MV-4-11 (cell line): Measurements from ENCODE around the gene PRKN.
A peak's percentile ranks its signal among the peaks of the same experiment; 100 is the strongest.

Experiments
- DNase-seq: peaks from one replicate; lab custom pipeline; 2025; lab: John Stamatoyannopoulos, UW

The PRKN gene

GRCh38 chr6:161415302-161415855, 1312.2 kb downstream of the PRKN start:
- peak; percentile 52 for DNase-seq

GRCh38 chr6:161414707-161415106, 1312.9 kb downstream of the PRKN start:
- DNase-seq, result no peak

- DNase-seq, result no peak
These were observed 1313.4 kb downstream of the PRKN start for GRCh38 chr6:161414180-161414579.

GRCh38 chr6:161413355-161413771, 1314.2 kb downstream of the PRKN start:
- DNase-seq, result no peak

DNA sequence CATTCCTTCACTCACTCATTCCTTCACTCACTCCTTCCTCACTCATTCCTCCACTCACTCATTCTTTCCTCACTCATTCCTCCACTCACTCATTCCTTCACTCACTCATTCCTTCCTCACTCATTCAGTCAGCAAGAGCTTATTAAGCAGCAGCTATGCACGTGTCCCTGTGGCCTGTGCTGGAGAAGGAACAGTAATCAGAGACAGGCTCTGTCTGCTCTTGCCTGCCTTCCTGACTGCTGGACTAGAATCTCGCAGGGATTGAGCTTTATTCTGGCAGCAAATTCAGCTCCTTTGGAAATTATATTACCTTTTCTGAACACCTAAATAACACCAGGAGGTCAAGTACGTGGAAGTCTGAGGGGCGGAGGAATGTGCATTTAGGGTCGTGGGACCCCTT, 1314.8 kb downstream of the PRKN start:
- DNase-seq, result no peak

- DNase-seq, result no peak
These were observed 1316.2 kb downstream of the PRKN start for GRCh38 chr6:161411265-161411944.

DNA sequence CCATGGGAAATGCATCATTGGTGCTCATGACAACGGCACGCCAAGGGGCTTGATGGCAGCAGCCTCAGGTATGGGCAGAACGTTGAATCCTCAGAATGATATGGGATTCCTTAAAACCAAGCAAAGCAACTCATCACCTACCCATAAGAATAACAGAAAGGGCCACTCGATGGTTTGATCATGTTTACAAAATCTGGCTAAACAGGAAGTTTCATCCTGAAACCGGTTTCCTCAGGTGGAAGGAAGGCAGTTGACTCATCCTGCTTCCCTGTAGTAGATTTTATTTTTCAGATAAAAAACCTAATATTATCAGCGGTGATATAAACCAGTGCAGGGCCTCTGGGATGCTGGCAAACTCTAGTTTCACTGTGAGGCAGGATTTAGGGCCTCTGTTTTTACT, 1316.8 kb downstream of the PRKN start:
- DNase-seq, result no peak

GRCh38 chr6:161410076-161410475, 1317.5 kb downstream of the PRKN start:
- DNase-seq, result no peak

DNA sequence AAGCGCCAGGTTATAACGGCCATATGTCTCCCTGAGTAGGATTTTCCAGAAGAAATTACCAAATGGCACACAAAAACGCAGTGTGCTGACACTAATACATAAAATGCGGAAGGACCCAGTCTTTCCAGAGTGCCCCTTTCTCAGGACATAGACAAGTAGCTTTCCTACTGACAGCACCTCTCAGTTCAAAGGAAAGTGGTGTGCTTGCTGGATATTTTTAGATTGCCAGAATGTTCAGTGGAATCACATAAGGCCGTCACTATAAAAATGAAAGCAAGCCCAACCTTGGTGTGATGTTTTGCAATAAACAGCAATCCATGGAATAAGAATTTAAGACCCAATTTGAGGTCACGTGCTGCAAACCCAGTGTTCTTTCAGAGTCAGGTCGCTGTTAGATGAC, 1318.2 kb downstream of the PRKN start:
- DNase-seq, result no peak

DNA sequence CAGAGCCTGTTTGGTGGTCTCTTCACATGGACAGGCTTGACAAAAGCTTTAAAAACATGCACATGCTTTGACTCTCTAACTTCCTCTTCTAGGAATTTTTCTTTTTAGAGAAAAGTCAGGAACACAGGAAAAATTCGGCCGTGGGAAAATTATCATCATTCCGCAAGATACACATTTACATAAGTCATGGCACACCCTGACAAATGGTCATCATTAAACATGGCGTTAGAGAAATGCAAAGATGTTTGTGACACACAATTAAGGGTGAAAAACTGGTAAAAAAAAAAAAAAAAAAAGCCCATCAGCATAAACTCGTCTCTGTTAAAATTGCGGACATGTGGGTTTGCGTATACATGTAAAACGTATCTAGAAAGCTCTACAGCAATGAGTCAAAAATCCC, 1319.5 kb downstream of the PRKN start:
- DNase-seq, result no peak

DNA sequence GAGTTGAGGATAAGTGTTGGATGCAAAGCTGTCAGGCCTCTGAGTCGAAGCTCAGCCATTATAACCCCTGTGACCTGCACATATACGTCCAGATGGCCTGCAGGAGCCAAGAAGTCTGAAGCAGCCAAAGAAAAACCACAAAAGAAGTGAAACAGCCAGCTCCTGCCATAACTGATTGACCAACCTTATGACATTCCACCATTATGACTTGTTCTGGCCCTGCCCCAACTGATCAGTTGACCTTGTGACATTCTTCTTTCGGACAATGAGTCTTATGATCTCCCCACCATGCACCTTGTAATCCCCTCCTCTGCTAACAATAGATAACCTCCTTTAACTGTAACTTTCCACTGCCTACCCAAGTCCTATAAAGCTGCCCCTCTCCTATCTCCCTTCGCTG, 1320.0 kb downstream of the PRKN start:
- DNase-seq, result peak; percentile 89

DNA sequence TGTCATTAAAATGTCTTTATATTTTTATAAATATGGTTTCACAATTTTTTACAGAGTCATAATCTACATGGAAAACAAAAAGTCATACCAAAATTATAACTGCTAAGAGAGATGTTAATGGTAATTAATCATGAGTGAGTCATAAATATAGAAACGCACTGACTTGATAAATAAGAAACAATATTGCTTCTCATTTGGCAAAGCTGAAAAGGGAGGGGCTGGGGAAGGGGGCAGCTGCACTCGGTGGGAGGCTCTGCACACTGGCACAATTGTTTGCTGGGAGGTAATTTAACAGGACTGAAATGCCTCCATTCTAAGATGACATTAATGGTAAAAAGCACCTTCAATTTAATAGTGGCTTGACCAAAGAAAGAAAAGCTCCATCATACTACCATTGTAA, 1320.5 kb downstream of the PRKN start:
- DNase-seq, result no peak

DNA sequence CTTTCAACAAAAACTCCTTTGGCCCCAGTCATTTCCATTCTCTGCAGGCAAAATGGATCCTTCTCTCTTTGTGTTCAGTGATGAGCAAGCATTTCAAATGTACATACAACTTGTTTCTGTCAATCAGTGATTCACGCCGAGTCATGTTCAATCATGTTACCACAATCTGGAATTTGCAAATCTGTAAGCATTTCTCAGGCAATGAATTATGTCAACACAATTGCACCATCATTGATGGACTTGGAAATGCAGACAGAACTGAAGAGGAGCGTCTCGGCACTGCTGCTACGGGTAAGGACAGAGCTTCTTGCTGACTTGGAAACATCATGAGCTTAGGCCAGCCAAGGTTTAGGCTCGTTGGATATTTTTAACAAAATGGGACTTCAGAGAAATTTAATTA, 1320.9 kb downstream of the PRKN start:
- peak; percentile 87 for DNase-seq

- DNase-seq, result no peak
These were observed 1322.1 kb downstream of the PRKN start for GRCh38 chr6:161405418-161405817.

GRCh38 chr6:161403717-161404116, 1323.8 kb downstream of the PRKN start:
- no peak for DNase-seq

DNA sequence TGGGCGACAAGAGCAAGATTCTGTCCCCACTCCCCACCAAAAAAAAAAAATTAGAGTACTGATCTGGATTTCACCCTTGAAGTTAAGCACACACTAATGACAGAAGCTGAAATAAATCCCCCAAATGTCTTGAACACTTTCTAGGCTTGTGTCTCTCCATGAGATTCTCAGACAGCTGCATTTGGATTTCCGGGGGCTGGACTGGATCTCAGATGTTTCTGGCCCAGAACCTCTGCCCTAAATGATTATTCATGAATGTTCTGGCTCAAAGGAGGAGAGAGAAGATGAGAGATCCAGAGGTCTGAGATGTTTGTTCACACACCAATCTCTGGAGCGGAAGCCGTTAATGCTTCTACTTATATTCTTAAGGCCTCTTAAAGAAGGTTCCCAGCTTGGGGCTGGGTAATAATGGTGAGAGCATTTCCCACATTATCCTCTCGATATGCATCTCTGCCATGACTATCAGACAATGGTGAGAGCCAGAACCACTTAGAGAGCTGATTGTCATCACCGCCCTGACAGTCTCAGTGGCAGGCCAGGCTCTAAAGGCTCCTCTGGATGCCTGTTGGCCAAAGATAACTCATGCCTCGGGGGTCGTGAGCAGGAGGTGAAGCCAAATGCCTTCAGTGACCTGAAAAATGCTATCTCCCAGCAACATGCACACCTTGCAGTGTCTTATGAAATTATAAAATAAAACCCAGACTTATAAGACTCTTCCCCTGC, 1325.8 kb downstream of the PRKN start:
- no peak for DNase-seq

DNA sequence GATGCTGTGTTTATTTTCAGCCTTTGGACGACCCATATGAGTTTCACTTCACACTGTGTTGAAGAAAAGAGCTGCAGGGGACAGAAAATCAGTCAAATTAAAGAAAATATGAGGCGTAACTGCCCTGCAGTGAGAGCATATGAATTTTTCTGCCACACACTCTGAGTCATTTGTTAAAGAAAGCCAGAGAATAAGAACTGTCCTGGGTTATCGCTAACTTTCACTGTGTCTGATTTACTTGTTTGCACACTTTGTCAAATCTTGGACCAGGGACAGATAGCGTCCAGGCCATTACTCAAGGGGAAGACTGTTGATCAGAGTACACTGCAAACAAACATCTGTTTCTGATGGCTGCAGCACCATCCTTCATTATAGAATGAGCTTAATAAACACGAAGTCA, 1326.9 kb downstream of the PRKN start:
- no peak for DNase-seq

DNA sequence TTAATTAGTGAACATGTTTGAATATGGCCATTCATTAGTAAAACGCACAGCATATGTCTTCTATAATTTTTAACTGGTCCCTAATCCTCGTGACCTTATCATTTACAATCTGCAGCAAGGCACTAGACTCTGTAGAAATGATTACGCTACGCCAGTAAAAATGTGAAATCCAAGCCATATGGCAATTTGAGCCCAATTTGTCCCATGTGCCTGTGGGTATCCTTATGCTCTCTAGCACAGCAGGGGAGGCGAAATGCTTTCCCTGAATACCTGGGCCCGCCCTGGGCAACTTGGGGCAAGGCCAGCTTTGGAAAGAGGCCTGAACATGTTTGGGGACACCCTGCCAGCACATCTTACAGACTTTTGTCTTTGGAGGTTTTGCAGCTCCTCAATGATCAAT, 1331.0 kb downstream of the PRKN start:
- no peak for DNase-seq

DNA sequence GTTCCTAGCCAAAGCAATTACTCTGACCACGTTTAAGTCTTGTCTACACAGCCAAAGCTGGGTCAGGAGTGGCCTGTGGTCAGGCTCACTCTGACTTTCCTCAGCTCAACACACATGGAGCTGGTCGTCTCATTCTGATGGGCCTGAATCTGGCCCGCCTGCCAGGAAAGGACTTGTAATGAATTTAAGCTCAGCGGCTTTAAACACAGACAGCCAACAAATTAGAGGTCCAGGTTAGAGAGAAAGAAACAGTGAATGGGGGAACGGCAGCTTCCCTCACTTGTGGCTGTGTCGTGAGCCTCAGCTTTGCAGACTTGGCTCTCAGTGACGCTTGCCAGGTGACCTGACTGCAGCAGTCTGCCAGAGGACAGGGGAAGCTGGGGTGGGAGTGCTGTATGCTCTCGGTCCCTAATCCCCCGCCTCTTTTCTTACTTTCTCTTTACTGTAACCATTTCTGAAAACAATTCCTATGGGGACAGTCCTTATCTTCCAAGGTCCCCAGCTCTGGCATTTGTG, 1331.8 kb downstream of the PRKN start:
- DNase-seq, result no peak

DNA sequence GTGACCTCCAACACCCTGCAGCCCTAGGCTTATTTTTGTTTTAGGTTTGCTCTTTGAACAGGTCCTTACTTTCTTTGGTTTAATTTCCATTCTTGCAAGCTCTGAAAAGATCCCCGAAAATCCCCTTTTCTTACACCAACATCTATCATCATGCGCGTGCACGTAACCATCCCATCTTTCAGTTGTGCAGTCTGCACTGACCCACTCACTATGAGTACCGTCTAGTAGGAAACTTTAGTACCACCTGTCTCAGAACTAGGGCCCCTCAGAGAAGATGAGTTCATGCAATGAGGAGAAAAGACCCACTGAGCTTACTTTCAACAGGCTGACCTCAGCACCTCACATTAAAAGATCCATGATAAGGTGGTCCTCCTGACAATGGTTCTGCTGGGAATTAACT, 1333.1 kb downstream of the PRKN start:
- DNase-seq, result no peak

DNA sequence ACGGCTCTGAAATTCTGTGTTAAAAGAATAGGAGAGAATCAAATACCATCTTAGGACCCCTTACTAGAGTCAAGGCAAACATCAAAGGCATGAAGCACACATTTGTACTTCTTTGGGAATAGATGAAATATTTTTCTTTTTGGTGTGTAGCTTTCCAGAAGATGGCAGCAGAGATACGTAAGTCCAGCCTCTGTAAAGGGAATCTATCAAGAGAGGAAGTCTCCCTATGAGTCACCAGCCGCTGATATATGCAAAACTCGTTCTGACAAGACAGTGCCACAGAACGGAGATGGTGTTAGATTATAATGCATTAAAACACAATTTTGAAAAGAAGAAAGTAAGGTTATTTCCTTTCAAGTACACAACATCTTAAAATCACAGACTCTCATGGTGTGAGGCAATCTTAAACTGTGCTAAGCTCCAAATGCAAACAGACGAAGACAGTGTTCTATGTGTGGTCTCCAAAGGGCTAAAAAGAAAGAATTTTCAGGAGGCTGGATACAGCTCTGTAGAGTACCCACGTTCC, 1333.7 kb downstream of the PRKN start:
- peak; percentile 91 for DNase-seq

DNA sequence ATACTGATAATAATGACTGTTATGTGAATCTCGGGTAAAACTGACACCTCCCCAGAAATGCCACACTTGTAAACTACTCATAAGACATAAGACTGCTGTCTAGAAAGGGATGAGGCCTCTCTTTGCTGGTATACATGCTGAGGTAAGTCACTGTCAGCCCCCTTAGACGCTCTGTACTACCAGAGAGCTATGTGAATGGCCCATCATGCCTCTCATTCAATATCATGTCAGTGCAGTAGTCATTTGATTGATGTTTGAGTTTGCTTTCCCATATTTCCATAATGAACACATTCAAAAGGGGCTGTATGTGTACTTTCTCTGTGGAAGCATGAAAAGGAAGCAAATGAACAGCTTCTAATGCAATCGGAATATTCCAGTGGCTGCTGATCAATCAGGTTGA, 1334.3 kb downstream of the PRKN start:
- no peak for DNase-seq

- no peak for DNase-seq
These were observed 1337.8 kb downstream of the PRKN start for GRCh38 chr6:161389756-161390155.
